HG03342 (cell line): Measurements from ENCODE around the gene CWC27.

Source experiments
- ATAC-seq: cut with Tn5 transposase; IDR thresholded peaks from one replicate; pipeline ENCODE4 v1.9.1; 2021; ENCODE audit warnings: mild to moderate bottlenecking, moderate library complexity; ENCODE audit not compliant: unreplicated experiment

The CWC27 gene

GRCh38 chr5:64971990-64972389, 203.3 kb downstream of the CWC27 start:
- ATAC-seq, result no peak

- ATAC-seq, result no peak
Observed at GRCh38 chr5:64972591-64972990, 203.9 kb downstream of the CWC27 start.

GRCh38 chr5:64973215-64973614, 204.5 kb downstream of the CWC27 start:
- ATAC-seq, result no peak

- no peak for ATAC-seq
Observed at GRCh38 chr5:64977779-64978178, 209.0 kb downstream of the CWC27 start.

GRCh38 chr5:64978546-64978945, 209.8 kb downstream of the CWC27 start:
- ATAC-seq, result no peak

- ATAC-seq, result no peak
Observed at GRCh38 chr5:64979531-64979930, 210.8 kb downstream of the CWC27 start.

GRCh38 chr5:64980176-64980575, 211.4 kb downstream of the CWC27 start:
- no peak for ATAC-seq

- ATAC-seq, result no peak
Observed at GRCh38 chr5:64987768-64988167, 219.0 kb downstream of the CWC27 start.

GRCh38 chr5:65009207-65009606, 240.5 kb downstream of the CWC27 start:
- ATAC-seq, result no peak

- ATAC-seq, result no peak
Observed at GRCh38 chr5:65010841-65011240, 242.1 kb downstream of the CWC27 start.

GRCh38 chr5:65012301-65012892, 243.7 kb downstream of the CWC27 start:
- ATAC-seq, result no peak

- ATAC-seq, result no peak
Observed at GRCh38 chr5:65013166-65013565, 244.4 kb downstream of the CWC27 start.

GRCh38 chr5:65014769-65015168, 246.0 kb downstream of the CWC27 start:
- ATAC-seq, result no peak

GRCh38 chr5:65015767-65016166, 247.0 kb downstream of the CWC27 start:
- ATAC-seq, result no peak

- no peak for ATAC-seq
Observed at GRCh38 chr5:65017636-65018035, 248.9 kb downstream of the CWC27 start.

- ATAC-seq, result no peak
Observed at GRCh38 chr5:65018763-65019162, 250.0 kb downstream of the CWC27 start.

- no peak for ATAC-seq
Observed at GRCh38 chr5:65020492-65020891, 251.8 kb downstream of the CWC27 start.

- ATAC-seq, result peak; percentile 52
Observed at GRCh38 chr5:65021527-65022226, 252.9 kb downstream of the CWC27 start.

- ATAC-seq, result no peak
Observed at GRCh38 chr5:65022932-65023331, 254.2 kb downstream of the CWC27 start.

- no peak for ATAC-seq
Observed at GRCh38 chr5:65024681-65025080, 256.0 kb downstream of the CWC27 start.

- peak; percentile 49 for ATAC-seq
Observed at GRCh38 chr5:65026816-65027548, 258.3 kb downstream of the CWC27 start.

GRCh38 chr5:65029178-65029577, 260.4 kb downstream of the CWC27 start:
- no peak for ATAC-seq
